GM19035 (cell line): ENCODE data around the gene LAP3.

Experiments used
- ATAC-seq: cut with Tn5 transposase; IDR thresholded peaks from one replicate; pipeline ENCODE4 v1.9.1; 2021; ENCODE audit not compliant: unreplicated experiment

The LAP3 gene

DNA sequence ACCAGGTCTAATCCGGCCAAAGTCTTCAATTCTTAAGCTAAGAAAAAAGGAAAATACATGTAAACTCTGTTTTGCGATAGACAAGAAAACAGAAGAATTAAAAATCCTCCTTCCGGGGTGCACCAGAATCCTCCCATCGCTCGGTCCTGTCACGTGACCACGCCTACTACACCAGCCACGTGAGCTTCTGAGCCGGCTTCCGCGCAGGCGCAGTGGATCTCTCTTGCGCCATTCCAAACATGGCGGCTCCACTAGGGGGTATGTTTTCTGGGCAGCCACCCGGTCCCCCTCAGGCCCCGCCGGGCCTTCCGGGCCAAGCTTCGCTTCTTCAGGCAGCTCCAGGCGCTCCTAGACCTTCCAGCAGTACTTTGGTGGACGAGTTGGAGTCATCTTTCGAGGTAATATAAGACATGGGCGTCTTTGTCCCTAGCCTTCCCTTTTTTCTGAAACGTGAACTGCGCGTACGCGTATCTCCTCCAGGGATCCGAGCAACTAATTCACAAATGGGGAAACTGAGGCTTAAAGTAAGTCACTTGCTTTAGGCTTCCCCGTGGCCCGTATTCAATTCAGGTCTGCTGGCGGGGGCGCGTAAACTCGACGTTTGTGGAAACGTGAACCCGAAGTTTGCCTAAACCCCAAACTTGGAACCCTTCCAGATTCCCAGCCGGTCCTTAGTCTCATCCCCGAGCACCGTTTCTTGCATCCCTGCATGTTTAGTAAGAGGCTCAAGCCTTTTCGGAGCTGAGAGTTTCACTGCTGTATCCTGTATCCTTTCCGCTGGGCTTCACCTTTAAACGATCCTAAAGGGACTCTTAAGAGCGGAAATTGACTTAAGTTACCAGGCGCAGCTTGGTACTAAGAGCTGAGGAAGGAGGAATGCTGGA is 37.7 kb downstream of the LAP3 start, which contains the start of gene MED28:
MED28 (plus strand) TSS at position 226 of the 884 bp plus-strand sequence; CDS start at position 240, 14 bp downstream.
- peak; percentile 94 for ATAC-seq

DNA sequence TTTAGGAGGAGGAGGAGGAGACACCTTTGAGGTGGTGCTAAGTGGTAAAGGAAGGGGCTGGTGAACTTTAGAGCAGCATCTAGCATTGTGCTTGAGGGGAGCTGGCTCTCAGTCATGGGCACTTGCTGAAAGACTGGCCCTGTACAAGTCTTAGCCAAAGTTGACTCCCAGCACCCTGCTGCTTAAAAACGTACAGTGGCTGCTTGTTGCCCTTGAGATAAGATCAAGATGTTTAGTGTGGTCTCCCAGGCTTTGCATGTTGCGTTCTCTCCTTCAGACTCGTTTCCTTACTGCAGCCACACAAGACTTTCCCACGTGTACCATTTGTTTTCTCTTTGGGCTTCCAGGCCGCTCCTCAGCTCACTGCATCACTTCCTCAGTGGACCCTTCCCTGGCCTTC is 39.3 kb downstream of the LAP3 start:
- ATAC-seq, result no peak

DNA sequence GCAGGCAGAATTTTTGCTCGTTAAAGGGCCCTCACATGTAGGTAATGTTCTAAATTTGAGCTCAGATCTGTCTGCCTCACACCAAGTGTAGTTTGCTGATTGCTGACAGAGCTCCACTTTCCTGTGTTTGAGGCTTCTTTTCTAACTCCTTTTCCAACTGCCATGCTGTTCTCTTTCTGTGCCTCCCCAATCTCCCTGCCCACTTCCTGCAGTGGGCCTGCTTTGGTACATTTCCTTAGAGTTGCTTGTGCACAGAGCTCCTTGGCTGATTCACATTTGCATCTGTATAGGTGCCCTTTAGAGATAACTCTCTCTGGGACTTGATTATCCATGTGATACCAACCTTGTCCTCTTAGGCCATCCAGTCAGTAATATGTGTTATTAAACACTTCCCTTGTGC is 41.9 kb downstream of the LAP3 start:
- no peak for ATAC-seq

DNA sequence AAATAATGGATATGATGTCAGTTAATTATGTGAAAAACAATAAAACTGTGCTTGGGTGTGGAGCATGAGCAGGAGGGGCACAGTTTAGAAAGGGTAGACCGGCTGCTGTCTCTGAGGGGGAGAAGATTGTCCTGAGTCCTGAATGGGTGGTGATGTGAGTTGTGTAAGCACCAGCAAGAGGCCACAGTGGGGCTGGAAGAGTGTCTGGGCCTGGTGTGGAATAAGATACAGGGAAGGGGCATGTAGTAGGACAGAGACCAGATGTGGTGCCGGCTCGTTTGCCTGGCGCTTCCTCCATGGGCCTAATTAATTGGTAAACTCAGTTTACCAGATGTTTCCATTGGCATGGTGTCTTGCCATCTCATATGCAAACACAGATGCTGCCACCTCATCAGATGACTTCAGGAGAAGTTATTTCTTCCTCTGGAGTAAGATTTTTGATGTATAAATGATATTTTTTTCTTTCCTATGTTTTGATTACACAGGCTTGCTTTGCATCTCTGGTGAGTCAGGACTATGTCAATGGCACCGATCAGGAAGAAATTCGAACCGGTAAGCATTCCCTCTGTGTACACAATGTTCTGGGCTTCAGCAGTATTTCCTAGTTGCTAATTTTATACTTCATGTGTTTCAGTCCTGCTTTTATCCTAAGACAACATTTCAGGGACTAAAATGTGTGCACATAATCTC is 42.6 kb downstream of the LAP3 start:
- no peak for ATAC-seq

DNA sequence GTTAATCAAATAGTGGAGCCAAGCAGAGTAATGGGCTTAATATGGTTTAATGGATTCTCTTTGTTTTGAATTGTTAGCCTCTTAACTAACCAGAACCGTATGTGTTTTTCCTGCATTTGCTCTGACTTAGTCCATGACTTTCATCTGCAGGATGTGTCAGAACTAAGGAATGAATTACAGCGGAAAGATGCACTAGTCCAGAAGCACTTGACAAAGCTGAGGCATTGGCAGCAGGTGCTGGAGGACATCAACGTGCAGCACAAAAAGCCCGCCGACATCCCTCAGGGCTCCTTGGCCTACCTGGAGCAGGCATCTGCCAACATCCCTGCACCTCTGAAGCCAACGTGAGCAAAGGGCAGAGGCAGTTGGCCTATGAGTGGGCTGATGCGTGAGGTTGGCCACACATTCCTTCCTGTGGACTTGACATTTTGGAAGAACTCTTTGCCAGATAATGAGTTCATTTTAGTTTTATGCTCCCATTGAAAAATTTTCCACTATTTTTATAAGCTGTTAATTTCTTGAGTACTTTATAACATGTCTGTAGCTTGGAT is 46.5 kb downstream of the LAP3 start:
- no peak for ATAC-seq

DNA sequence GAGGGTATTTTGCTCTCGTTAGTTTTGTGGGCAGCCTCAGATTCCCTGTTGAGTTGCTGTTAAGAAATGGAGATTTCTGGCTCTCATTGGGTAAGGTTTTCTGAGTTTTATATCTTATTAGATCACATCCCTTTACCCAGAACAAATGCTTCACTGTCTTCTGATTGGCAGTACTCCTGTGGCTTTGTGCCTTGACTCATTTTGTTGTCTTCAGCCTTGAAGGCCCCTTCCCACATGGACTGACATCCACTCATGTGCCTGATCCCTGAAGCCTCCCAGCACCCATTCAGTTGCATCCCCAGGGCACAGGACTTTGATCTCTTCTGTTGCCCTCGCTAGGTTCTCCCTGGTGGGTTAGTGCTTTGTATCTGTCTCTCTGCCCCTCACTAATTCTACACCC is 47.8 kb downstream of the LAP3 start:
- no peak for ATAC-seq

DNA sequence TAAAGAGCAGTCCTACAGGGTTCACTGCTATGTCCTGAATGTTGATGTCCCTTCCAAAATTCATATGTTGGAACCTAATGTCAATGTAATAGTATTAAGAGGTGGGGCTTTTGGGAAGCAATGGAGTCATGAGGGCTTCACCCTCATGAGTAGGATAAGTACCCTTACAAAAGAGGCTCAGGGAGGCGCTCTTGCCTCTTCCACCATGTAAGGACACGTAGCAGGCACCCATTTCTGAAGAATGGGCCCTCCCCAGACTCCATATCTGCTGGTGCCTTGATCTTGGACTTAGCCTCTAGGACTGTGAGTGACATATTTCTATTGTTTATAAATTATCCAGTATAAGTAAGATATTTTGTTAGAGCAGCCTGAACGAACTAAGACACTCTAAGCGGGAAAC is 53.2 kb downstream of the LAP3 start:
- ATAC-seq, result no peak

DNA sequence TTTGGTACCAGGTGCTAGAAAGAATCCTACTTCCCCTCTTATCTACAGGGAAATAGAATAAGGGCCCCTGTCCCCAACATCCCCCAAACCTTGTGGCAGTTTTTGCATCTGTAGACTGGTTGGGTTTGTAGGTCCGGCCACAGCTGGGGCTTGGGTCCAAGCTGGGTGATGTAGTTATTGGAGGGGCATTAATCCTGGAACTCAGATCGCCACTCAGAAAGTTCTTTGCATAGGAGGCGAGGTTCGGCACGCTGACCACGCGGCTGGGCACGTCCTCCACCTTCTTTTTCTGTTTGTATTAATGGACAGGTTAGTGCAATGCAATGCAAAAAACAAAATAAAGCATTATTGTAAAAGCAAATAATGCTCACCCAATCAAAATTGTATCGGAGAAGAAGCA is 56.6 kb downstream of the LAP3 start:
- ATAC-seq, result no peak

DNA sequence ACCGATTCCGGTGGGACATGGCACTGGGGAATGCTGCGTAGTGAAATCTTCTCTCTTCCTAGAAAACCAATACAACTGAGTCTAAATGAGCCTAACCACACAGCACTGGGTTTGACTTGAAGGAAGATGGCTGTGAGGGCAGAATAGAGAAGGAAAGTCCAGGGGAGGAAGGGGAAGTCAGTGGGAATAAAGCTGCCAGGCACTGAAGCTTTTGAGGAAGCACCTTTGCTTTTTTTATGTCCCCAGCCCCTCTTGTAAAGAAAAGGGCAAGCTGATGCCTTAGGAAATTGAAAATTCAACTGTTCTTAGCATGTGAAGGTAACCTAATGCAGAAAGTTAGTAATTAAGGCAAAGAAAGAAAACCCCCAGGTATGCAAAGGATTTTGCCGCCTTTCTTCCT is 58.1 kb downstream of the LAP3 start:
- no peak for ATAC-seq

DNA sequence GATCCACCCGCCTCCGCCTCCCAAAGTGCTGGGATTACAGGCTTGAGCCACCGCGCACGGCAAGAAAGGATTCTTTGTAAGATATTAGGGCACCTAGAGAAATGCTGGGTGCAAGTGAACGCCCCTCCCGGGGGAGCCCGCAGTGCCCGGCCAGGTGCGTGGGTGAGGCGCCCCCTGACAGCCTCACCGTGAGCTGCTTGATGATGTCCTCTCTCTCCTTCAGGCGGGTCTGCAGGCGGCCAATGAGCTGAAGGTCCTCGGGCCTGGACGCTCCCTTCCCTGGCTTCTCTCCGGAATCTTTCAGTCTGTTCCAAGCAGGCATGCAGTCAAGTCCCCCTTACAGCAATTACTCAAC is 59.3 kb downstream of the LAP3 start:
- peak; percentile 18 for ATAC-seq

DNA sequence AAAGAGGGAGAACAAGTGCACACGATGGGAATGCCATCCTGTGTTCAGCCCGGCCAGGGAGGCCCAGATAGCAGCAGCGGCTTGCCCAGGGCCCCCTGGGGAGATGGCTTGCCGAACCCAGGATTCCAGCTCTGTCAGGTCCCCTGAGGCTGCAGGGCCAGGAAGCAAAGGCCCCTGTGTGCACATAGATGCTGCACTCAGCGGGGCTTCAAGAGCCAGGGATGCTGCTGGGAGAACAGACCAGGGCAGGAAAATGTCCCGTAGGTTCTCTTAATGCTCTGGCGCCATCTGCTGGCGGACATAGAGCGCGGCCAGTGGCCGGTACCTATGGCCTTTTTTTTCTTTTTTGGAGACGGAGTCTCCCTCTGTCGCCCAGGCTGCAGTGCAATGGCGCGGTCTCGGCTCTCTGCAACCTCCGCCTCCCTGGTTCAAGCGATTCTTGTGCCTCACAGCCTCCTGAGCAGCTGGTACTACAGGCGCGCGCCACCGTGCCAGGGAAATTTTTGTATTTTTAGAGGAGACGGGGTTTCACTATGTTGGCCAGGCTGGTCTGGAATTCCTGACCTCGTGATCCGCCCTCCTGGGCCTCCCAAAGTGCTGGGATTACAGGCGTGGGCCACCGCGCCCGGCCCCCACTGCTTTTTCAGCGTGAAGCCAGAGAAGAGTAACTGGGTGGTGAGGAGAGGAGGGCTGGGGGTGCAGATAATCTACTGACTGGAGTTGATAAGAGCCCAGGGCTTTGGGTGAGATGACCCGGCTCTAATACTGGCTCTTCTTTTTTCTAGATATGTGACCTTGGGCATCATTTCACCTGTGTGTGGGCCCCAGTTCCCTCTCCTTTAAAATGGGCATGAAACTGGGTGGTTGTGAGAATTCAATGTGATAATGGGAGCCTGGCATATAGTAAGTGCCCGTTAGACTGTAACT is 60.0 kb downstream of the LAP3 start:
- peak; percentile 84 for ATAC-seq

DNA sequence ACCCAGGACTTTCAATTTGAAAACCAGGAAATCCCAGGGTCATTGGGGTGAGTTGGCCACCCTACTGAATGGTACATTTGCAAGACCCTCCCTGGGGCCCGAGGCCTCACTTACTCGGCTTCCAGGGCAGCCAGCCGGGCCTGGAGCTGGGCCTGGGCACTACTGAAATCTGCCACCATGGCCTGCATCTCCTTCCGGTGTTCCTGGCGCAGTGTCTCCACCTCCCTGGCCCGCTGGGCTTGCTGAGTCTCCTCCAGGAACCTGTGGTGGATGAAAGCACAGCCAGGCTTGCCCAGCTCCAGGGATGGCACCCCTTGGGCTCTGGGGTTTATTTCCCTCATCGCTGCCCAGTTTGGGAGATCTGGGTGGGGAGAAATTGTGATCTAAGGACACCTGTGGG is 62.1 kb downstream of the LAP3 start:
- ATAC-seq, result no peak

DNA sequence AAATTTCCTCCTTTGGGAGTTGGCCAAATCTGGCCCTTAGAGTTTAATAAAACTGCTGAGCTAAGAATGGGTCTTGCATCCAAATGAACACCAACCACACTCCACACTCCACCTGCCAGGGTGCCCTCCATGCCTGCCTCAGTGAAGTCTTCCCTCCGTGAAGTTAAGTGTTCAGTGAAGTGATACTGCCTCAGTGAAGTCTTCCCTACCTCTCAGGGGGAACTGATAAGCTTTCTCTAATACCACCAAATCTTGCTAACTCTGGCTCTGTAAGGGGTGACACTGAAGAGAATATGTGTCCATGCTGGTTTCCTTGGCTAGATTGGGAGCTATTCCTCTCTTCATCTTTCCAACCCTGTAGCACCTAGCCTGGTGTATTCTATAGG is 65.4 kb downstream of the LAP3 start:
- no peak for ATAC-seq

DNA sequence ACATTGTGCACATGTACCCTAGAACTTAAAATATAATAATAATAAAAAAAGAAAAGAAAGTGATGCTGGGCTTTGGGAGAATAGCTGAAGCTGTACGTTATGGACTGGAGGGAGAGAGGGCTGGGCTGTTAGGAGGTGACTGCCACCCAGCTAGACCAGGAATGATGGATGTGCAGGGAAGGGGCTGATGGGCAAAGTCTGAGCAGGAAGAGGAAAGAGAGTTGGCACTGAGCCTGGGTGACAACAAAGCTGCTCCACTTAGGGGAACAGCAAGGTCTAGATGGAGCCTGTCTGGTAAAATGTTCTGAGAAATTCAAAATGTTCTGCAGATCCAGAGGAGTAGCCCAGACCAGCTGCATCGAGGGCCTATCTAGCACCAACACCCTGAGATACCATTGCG is 69.7 kb downstream of the LAP3 start:
- ATAC-seq, result no peak

DNA sequence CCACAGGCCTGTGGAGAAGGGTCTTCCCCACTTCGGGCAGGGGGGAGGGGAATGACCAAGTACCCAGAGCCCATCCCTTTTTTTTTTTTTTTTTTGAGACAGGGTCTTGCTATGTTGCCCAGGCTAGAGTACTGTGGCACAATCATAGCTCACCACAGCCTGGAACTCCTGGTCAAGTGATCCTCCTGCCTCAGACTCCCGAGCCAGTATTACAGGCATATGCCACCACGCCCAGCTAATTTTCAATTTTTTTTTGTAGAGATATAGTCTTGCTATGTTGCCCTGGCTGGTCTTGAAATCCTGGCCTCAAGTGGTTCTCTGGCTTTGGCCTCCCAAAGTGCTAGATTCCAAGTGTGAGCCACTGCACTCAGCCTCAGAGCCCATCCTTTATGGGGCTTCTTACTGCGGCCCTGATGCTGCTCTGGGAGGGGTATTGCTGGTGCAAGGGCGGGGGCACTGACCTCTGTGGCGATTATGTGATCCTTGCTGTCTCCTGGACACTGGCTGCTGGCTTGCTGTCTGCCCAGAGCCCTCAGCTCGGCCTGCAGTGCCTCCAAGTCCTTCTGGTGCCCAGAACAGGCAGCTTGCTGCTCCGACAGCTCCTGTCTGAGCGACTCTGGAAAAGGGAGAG is 70.3 kb downstream of the LAP3 start:
- no peak for ATAC-seq

DNA sequence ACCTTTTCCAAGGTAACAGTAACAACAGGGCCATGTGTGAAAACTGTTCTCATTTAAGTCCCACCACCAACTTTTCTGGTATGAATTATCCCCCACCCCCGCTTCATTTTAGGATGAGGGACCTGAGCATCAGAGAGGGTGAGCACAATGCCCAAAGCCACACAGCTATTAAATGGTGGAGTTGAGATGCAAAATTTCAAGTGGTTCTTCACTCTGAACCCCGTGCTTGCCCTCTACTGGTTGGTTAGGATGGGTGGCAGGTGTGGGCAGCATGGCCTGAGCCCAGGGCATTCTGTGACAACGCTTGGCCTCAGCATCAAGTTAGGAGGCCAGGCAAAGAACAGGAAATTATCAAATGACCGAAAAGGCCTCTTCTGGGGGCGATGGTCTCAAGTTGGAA is 70.9 kb downstream of the LAP3 start:
- ATAC-seq, result no peak

DNA sequence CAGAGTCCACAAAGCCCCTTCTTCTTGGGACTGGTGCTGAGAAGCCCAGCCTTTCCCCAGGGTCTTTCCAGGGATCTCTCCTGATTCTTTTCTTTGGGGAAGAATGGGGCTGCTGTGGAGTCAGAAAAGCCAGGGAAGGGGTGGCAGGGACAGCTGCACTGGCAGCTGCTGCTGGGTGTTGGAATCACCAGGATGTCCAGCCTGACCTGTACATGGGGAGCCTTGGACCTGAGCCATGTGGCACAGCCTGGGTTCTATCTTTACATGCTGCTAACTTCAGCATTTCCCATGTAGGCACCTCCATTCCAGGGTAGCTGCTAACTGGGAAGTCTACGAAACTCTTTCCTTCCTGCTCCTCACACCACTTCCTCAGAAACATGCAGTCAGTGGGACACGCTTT is 73.4 kb downstream of the LAP3 start:
- ATAC-seq, result no peak

DNA sequence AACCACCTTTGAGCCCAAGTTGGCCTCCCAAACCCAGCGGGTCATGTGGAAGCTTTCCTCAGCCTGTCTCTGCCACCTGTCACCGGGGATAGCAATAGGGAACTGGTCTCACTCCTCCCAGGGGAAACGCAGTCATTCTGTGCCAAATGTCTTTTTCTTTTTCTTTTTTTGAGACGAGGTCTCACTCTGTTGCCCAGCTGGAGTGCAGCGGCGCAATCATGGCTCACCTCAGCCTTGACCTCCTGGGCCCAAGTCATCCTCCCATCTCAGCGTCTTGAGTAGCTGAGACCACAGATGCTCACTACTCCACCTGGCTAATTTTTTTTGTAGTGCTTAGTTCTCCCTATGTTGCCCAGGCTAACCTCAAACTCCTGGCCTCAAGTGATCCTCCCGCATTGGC is 77.7 kb downstream of the LAP3 start:
- ATAC-seq, result no peak

DNA sequence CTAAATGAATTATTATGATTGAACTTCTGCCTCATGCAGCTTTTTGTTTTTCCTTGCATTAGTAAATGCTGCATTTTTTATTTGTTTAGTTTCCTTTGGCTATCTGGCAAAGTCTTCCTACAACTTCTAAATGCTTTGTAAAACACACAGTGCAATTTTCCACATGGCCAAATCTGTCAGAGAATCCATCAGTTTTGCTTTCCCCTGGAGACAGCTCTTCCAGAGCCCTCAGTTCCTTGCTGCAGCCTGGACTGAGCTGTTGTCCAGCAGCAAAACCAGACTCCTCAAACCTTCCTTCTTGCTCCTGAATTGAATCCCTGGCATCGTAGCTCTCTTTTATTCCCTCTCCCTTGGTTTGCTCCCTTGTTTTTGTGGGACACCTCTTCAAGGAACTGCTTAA is 80.1 kb downstream of the LAP3 start:
- ATAC-seq, result no peak
